Measurements from ENCODE around the gene TMBIM6.
A peak's percentile ranks its signal among the peaks of the same experiment; 100 is the strongest.
"Not testable (repeated sequence)": the region's sequence is repeated elsewhere in the genome, so short reads cannot be mapped to it uniquely, and the experiment has no call there.

Gene TMBIM6

GRCh38 chr12:49730050-49730449, 11.3 kb upstream of the TMBIM6 start:
- no peak for DNase-seq (ENCODE audit: low spot score)

- no peak for DNase-seq (ENCODE audit: low spot score)
Measured at GRCh38 chr12:49730568-49731101, 10.7 kb upstream of the TMBIM6 start.

- no peak for DNase-seq (ENCODE audit: low spot score)
Measured at GRCh38 chr12:49733219-49734017, 7.9 kb upstream of the TMBIM6 start.

- not testable (repeated sequence) for DNase-seq (ENCODE audit: low spot score)
Measured at GRCh38 chr12:49734900-49735299, 6.5 kb upstream of the TMBIM6 start.

- not testable (repeated sequence) for DNase-seq (ENCODE audit: low spot score)
Measured at GRCh38 chr12:49738721-49739120, 2.6 kb upstream of the TMBIM6 start.

- DNase-seq (ENCODE audit: low spot score), result not testable (repeated sequence)
Measured at GRCh38 chr12:49740277-49740676, 1.1 kb upstream of the TMBIM6 start.

GRCh38 chr12:49741882-49742620, 694 bp downstream of the TMBIM6 start:
- peak; percentile 80 for DNase-seq (ENCODE audit: low spot score)

GRCh38 chr12:49744363-49744885, 3.1 kb downstream of the TMBIM6 start:
- DNase-seq (ENCODE audit: low spot score), result no peak

- DNase-seq (ENCODE audit: low spot score), result no peak
Measured at GRCh38 chr12:49748306-49748705, 6.9 kb downstream of the TMBIM6 start.

- DNase-seq (ENCODE audit: low spot score), result no peak
Measured at GRCh38 chr12:49748800-49749199, 7.4 kb downstream of the TMBIM6 start.

GRCh38 chr12:49750027-49750995, 9.0 kb downstream of the TMBIM6 start:
- no peak for DNase-seq (ENCODE audit: low spot score)

GRCh38 chr12:49750996-49751393, 9.6 kb downstream of the TMBIM6 start:
- DNase-seq (ENCODE audit: low spot score), result no peak

- no peak for DNase-seq (ENCODE audit: low spot score)
Measured at GRCh38 chr12:49761677-49762467, 20.5 kb downstream of the TMBIM6 start.

- DNase-seq (ENCODE audit: low spot score), result no peak
Measured at GRCh38 chr12:49762468-49762847, 21.1 kb downstream of the TMBIM6 start.

- DNase-seq (ENCODE audit: low spot score), result peak; percentile 68
Measured at GRCh38 chr12:49763006-49763591, 21.7 kb downstream of the TMBIM6 start.

- DNase-seq (ENCODE audit: low spot score), result no peak
Measured at GRCh38 chr12:49764126-49764525, 22.8 kb downstream of the TMBIM6 start.

GRCh38 chr12:49766115-49766455, 24.7 kb downstream of the TMBIM6 start:
- DNase-seq (ENCODE audit: low spot score), result no peak

- DNase-seq (ENCODE audit: low spot score), result no peak
Measured at GRCh38 chr12:49767333-49767732, 26.0 kb downstream of the TMBIM6 start.

- DNase-seq (ENCODE audit: low spot score), result not testable (repeated sequence)
Measured at GRCh38 chr12:49773102-49773501, 31.7 kb downstream of the TMBIM6 start.

GRCh38 chr12:49776413-49776812, 35.1 kb downstream of the TMBIM6 start:
- no peak for DNase-seq (ENCODE audit: low spot score)

- no peak for DNase-seq (ENCODE audit: low spot score)
Measured at GRCh38 chr12:49776858-49777257, 35.5 kb downstream of the TMBIM6 start.
